Central memory CD4-positive, alpha-beta T cell (primary cell): ENCODE measurements around the gene B4GALNT4.
"Not testable (repeated sequence)": the region's sequence is repeated elsewhere in the genome, so short reads cannot be mapped to it uniquely, and the experiment has no call there.

Experiments
- DNase-seq: peaks from one replicate; pipeline ENCODE4 v3.0.0; 2022

The B4GALNT4 gene

DNA sequence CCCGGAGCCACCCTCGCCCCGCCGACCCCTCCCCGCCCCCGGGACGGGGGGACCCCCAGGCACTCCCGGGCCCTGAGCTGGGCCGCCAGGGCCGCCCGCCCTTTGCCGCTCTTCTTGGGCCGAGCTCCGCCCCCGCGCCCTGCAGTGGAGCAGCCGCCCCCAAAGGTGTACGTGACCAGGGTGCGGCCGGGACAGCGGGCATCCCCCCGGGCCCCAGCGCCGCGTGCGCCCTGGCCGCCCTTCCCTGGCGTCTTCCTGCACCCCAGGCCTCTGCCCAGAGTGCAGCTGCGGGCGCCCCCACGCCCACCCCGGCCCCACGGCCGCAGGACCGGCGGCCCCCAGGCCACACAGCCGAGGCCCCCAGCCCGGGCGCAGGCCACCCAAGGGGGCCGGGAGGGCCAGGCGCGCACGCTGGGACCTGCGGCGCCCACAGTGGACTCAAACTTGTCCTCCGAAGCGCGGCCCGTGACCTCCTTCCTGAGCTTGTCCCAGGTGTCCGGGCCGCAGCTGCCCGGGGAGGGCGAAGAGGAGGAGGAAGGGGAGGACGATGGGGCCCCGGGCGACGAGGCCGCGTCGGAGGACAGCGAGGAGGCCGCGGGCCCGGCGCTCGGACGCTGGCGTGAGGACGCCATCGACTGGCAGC lies 7.4 kb downstream of the B4GALNT4 start:
- DNase-seq = no peak

GRCh38 chr11:377174-377865 lies 8.0 kb downstream of the B4GALNT4 start:
- DNase-seq = no peak

DNA sequence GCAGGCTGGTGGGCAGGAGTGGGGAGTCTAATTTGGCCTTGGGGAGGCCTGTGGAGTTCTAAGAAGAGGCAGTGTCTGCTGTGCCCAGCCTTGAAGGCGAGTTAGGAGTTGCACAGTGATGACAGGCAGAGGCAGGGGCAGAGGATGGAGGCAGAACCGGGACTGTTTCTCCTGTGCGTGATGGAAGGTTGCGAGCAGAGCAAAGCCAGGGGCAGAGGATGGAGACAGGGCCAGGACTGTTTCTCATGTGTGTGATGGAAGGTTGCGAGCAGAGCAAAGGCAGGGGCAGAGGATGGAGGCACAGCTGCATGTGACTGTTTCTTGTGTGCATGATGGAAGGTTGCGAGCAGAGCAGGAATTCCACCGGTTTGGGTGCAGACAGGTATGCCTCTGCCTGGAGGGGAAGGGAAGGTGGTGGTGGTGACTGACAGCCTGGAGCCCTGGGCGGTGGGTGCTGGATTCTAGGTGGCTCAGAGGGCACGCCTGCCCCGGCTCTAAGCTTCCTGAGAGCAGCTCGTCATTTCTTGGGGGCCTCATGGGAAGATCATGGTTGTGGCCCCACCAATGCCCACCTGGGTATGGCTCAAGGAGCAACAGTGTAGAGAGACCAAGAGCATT lies 8.7 kb downstream of the B4GALNT4 start:
- no peak for DNase-seq

GRCh38 chr11:379205-380094 lies 10.2 kb downstream of the B4GALNT4 start:
- no peak for DNase-seq

DNA sequence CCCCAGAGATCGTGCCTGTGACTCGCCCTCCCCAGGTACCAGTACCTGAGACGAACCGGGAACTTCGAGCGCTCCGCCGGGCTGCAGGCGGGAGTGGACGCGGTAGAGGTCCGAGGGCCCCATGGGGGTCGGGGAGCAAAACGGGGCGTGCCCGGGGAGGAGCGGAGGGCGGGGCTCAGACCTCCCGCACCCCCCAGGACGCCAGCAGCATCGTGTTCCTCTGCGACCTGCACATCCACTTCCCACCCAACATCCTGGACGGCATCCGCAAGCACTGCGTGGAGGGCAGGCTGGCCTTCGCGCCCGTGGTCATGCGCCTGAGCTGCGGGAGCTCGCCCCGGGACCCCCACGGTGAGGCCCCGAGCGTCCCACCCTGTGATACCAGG lies 10.8 kb downstream of the B4GALNT4 start:
- no peak for DNase-seq

DNA sequence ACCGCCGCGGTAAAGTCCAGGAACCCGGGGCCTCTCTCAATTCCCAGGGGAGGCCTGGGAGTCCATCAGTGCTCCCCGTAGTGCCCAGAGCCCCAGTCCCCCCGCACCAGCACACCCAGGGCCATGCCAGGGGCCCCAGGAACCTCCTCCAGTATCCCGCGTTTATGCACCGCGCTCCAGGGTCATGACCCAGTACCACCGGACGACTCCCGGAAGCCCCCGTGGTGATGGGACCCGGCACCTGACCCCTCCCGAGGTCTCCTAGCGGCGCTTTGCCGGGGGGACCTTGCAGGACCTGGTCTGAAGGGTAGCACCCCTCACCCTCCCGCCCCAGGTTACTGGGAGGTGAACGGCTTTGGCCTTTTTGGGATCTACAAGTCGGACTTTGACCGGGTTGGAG lies 11.2 kb downstream of the B4GALNT4 start:
- no peak for DNase-seq

- no peak for DNase-seq
Observed at GRCh38 chr11:380996-381395, 11.7 kb downstream of the B4GALNT4 start.

GRCh38 chr11:381501-382072 lies 12.3 kb downstream of the B4GALNT4 start:
- DNase-seq = no peak

DNA sequence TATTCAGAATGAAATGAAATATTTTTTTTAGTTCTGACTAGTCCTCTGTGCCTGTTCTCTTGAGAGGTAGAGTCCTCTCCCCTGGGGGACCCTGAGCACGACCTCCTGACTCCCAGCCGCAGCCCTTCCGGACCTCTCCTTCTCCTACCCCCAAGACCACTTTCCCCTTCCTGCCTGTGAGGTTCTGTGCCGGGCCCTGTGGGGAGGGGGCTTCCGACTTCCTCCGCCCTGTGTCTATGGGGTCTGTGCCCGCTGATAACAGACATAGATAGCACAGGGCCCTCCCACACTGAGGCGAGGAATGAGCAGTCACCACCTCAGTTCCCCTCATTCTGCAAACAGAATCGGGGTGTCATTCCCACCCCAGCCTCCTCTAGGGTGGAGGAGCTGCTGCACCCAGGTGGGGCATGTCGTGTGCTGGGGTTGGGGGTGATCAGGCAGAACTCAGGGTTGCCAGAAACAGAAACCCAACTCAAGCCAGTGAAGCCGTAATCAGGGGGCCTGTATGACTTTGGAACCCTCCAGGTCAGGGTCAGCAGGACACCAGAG lies 12.9 kb downstream of the B4GALNT4 start:
- DNase-seq = no peak

DNA sequence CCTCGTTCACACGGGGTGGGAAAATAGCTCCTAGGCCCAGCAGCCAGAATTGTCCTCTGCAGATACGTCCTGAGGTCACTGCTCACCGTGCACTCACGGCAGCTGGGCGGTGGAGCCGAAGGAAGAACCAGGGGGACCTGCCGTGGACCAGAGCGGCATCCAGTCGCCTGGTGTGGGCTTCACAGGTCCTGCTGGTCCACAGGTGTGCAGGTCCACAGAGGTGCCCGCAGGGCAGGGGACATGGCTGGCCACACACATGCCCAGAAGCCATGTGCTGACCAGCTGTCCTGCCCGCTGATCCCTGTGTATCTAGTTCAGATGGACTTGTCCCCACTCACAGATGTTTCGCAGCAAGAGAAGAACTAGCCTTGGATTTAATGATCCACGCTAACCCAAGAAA lies 14.1 kb downstream of the B4GALNT4 start:
- no peak for DNase-seq

DNA sequence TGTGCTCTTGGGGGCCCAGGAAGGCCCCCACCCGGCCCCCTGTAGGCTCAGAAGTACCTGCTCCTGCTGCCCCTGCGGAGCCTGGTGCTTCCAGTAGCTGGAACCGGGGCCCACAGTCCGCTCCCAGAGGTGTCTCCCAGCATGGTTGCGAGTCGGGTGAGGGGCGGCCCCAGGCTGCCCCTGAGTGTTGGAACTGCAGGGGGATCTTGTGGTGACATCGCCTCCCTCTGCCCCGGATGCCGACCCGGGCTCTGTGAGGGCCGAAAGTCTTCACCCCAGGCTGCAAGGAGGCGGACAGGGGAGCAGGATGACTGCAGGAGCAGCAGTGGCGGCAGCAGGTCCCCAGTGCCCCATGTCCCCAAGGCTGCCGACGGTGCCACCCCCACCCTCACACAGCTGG lies 15.2 kb downstream of the B4GALNT4 start:
- DNase-seq = no peak

GRCh38 chr11:385594-386351 lies 16.5 kb downstream of the B4GALNT4 start:
- DNase-seq = no peak

DNA sequence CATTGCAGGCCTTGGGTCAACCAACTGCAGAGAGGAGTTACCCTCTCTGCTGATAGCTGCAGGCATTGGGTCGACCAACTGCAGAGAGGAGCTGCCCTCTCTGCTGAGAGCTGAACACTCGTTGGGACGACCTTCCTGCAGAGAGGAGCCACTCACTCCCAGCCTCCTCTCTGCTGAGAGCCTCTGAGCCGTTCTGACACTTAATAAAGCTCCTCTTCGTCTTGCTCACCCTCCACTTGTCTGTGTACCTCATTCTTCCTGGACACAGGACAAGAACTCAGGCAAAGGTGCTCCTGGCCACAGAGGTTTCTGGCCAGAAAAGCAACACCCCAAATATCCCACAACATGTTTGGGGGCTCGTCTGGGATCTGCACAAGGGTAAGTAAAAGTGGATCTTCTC lies 17.2 kb downstream of the B4GALNT4 start:
- DNase-seq = no peak

GRCh38 chr11:387193-387793 lies 18.0 kb downstream of the B4GALNT4 start:
- no peak for DNase-seq

DNA sequence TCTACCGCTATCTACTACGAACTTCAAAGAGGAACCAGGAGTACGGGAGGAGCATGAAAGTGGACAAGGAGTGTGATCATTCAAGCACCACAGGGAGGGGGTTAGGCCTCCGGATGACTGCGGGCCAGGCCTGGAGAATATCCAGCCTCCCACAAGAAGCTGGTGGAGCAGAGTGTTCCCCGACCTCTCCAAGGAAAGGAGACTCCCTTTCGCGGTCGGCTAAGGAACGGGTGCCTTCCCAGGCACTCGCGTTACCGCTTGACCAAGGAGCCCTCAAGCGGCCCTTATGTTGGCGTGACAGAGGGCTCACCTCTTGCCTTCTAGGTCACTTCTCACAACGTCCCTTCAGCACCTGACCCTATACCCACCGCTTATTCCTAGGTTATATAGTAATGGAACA lies 20.1 kb downstream of the B4GALNT4 start:
- not testable (repeated sequence) for DNase-seq

DNA sequence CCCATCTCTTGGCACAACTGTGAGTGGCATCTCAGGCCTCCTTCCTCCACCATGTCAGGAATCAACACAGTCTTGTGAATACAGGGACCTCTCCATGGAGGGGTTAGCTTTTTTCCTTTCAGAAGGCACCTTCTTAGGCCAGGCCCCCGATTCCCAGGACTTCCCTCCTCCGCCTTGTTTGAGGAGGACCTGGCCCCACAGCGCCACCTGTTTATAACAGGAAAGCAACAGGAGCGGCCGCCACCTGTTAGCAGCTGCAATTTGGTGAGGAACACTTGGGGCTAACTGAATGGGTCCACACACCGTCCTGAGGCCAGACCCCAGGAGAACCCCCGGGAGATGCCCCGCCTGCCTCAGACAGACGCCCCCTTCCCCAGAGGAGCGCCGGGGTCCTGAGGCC lies 20.9 kb downstream of the B4GALNT4 start:
- no peak for DNase-seq

DNA sequence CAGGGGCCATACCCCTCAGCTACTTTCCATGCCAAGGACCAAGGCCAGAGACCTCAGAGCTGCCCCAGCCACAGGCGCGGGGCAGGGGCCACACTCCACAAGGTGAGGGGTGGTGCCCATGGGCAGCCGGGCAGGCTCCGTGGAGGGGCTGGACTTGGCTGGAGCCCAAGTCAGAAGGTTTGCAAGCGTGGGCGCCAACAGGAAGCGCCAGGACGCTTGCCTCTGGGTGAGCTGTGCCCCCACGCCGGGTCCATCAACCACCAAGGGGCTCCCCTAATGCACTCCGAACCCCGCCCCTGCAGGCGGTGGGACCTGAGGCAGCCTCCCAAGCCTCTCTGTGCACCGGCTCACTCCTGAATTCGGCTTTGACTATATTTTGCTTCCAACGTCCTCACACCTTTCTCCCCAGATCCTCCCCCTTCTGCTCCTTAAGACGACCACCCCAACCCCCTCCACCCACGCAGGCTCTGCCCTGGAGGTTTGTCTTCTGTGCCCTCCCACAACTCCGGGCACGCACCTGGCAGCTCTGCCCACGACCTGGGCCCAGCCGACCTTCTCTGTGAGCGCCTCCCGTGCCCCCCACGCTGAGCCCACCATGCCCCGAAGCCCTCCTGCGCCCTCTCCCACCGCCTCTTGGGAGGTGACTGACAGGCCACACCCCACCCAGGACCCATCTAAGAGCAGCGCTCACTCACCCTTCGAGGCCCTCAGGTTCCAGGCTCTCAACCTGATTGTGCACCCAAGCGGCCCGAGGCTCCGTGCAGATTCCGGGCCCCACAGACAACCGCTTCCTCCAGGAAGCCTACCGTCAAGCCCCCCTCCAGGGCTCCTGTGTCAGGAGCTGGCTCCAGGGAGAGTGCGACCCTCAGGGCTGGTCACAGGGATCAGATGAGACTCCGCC lies 22.1 kb downstream of the B4GALNT4 start:
- no peak for DNase-seq

DNA sequence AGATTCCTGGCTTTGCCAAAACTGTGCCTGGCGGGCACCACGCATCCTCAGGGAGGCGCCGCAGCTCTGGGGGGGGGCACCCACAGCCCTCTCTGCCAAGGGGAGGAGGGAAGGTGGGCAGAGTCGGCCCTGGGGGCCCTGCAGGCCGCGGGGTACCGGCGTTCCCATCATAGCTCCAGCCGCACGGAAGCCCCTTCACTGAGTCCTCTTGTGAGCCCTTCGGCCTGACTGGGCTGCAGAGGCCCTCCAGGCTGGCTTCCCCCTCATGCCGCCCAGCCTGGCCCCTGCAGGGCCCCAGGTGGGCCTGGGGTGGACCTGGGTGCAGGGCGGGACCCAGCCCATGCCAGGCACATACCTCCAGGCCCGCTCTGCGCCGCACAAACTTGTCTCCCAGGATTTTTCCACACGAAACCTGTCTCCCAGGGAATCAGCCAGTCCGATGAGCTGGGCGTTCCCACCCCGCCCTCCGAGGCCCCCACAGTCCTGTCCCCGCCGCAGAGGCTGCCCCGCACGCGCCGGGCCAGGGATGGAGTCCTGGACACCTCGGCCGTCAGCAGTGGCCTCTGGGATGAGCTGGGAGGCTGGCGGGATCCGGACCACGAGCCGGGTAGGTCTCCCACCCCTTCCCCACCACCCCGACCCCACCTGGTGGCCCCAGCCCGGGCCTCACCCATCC lies 22.9 kb downstream of the B4GALNT4 start:
- DNase-seq = no peak

GRCh38 chr11:393219-394033 lies 24.1 kb downstream of the B4GALNT4 start:
- no peak for DNase-seq
